Measurements from ENCODE around the gene TAF4.

TAF4 gene

GRCh38 chr20:62009322-62009721 is 56.4 kb downstream of the TAF4 start:
- TF ChIP-seq, protein P1, sequence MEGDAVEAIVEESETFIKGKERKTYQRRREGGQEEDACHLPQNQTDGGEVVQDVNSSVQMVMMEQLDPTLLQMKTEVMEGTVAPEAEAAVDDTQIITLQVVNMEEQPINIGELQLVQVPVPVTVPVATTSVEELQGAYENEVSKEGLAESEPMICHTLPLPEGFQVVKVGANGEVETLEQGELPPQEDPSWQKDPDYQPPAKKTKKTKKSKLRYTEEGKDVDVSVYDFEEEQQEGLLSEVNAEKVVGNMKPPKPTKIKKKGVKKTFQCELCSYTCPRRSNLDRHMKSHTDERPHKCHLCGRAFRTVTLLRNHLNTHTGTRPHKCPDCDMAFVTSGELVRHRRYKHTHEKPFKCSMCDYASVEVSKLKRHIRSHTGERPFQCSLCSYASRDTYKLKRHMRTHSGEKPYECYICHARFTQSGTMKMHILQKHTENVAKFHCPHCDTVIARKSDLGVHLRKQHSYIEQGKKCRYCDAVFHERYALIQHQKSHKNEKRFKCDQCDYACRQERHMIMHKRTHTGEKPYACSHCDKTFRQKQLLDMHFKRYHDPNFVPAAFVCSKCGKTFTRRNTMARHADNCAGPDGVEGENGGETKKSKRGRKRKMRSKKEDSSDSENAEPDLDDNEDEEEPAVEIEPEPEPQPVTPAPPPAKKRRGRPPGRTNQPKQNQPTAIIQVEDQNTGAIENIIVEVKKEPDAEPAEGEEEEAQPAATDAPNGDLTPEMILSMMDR (IDR thresholded peaks at IDR 0.05; ENCODE audit: insufficient read depth, low read depth, low read length, missing control alignments) = no peak
- no peak for DNase-seq (ENCODE audit: low read depth)
- no peak overlapping the region for H3K4me3 ChIP-seq (ENCODE audit: low read length)

DNA sequence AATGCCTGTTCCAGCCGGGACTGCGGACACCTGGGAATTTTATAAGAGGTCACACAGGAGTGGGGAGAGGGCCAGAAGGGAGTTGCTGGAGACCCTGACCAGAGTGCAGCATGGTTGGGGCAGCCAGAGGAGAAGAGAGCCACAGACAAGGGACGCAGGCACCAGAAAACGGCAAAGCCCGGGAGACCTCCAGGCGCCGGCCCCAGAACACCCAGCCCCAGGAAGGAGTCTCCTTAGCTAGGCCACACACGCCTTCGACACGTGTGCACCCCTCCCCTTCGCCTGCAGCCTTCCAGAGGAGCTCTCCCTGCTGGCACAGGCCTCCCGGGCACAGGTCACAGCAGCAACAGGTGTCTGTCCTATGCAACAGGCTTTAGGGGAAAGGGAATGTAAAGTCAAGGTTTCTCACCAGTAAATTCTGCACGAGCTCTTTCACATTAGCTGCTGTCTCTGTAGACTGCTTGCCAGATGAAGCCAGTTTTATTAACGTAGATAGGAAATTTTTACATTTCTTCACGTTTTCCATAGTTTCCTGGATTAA is 57.0 kb downstream of the TAF4 start:
- TF ChIP-seq, protein P1 (IDR thresholded peaks at IDR 0.05; ENCODE audit: insufficient read depth, low read depth, low read length, missing control alignments) = no peak
- no peak overlapping the region for H3K4me3 ChIP-seq (ENCODE audit: low read length)
- DNase-seq (ENCODE audit: low read depth) = no peak

DNA sequence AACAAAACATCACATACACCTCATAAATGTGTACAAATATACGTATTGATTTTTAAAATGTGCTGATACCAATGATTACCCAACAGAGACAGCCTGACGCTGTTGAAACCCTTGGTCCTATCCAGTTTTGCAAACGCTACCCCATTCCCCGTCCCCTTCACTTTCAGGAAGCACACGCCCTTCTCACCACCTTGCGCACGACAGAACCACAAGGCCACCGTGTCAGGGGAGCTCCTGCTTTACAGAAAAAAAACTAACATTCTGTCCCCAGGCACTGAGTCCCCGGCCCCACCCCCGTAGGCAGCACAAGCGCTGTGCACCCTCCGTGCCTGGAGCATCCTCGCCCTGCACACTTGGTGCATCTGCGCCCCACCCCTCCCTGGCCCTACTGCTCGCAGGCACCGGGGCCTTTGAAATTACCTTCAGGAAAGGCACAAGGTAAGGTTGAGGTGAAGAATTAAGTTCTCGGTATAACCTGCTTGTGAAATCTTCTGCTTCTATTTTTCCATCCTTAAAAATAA is 58.5 kb downstream of the TAF4 start:
- TF ChIP-seq, protein P1 (IDR thresholded peaks at IDR 0.05; ENCODE audit: insufficient read depth, low read depth, low read length, missing control alignments) = no peak
- DNase-seq (ENCODE audit: low read depth) = no peak
- H3K4me3 ChIP-seq (ENCODE audit: low read length) = no peak overlapping the region

GRCh38 chr20:62006482-62006881 is 59.2 kb downstream of the TAF4 start:
- H3K4me3 ChIP-seq (ENCODE audit: low read length) = no peak overlapping the region
- TF ChIP-seq, protein P1 (IDR thresholded peaks at IDR 0.05; ENCODE audit: insufficient read depth, low read depth, low read length, missing control alignments) = no peak
- DNase-seq (ENCODE audit: low read depth) = no peak

GRCh38 chr20:62004614-62005013 is 61.1 kb downstream of the TAF4 start:
- DNase-seq (ENCODE audit: low read depth) = no peak
- H3K4me3 ChIP-seq (ENCODE audit: low read length) = no peak overlapping the region
- TF ChIP-seq, protein P1 (IDR thresholded peaks at IDR 0.05; ENCODE audit: insufficient read depth, low read depth, low read length, missing control alignments) = no peak

GRCh38 chr20:62003567-62004405 is 61.9 kb downstream of the TAF4 start:
- H3K4me3 ChIP-seq (ENCODE audit: low read length) = no peak overlapping the region
- TF ChIP-seq, protein P1 (IDR thresholded peaks at IDR 0.05; ENCODE audit: insufficient read depth, low read depth, low read length, missing control alignments) = no peak
- DNase-seq (ENCODE audit: low read depth) = no peak

All from epithelial cell of esophagus (primary cell).